GDM1 (cell line): Measurements from ENCODE around the gene PAOX.
A peak's percentile ranks its signal among the peaks of the same experiment; 100 is the strongest.
"Not testable (repeated sequence)": the region's sequence is repeated elsewhere in the genome, so short reads cannot be mapped to it uniquely, and the experiment has no call there.

Experiments
- DNase-seq: peaks from one replicate; lab custom pipeline; 2025; lab: John Stamatoyannopoulos, UW

PAOX gene

DNA sequence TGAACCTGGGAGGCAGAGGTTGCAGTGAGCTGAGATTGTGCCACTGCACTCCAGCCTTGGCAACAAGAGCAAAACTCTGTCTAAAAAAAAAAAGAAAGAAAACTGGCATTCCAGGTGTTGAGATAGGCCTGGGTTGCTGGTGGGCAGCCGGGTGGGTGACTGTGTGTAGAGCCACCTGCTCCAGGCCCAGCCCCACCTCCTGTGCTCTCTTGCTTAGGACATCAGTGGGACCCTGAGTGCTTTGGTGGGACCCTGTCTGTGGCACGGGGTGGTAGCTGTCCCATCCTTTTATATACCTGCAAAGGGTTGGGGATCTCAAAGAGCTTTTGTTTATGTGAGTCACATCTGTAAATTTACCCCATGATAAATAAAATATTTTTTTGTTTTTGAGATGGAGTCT is 6.2 kb downstream of the PAOX start:
- DNase-seq, result no peak

GRCh38 chr10:133386951-133387350 is 7.9 kb downstream of the PAOX start:
- not testable (repeated sequence) for DNase-seq

- DNase-seq, result peak; percentile 35
Measured at GRCh38 chr10:133388236-133388972, 9.3 kb downstream of the PAOX start.

DNA sequence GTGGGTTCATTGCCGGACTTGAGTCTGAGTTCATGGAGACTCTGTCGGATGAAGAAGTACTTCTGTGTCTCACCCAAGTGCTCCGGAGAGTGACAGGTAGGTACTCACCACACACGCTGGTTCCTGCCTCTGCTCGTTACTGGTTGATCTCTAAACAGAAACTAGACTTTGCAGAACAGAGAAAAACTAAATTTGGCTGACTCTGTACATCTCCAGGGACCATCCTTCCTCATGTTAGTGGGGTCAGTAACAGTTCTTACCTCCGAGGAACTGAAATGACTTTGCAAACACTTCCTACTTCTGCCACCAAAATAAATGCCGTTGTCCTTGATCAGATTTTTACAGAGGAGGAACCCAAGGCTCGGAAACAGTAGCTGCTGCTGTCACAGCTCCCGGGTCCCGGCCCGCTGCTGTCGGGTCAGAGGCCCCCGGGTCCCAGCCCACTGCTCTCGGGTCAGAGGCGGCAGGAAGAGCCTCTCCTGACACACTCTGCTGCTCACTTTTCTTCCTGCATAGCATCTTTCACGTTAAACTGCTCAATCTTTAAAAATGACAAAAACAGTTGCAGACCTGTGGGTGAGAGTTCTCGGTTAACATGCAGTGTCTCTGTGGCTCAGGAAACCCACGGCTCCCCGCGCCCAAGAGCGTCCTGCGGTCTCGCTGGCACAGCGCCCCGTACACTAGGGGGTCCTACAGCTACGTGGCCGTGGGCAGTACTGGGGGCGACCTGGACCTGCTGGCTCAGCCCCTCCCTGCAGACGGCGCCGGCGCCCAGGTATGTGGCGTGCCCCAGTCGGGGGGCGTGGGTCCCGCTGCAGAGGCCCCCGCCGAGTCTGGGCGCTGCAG is 10.1 kb downstream of the PAOX start:
- peak; percentile 42 for DNase-seq

DNA sequence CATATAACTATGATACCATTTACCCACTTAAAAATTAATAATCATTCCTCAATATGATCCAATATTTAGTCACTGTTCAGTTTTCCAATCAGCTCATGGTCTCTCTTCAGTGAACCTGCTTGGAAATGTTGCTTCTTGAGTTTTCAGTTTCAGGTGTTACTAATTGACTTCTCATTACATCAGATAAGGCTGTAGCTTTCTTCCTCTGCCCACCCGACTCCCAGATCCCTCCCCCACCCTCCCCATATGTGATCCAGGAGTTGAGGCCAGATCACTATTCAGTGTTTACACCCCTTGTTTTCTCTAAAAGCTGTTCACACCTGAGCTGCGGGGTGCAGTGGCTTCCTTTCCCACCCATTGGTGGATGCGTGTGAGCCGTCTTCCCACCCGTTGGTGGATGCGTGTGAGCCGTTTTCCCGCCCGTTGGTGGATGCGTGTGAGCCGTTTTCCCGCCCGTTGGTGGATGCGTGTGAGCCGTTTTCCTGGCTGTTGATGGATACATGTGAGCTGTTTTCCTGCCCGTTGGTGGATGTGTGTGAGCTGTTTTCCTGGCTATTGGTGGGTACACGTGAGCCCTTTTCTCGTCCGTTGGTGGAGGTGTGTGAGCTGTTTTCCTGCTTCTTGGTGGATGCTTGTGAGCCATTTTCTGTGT is 11.7 kb downstream of the PAOX start:
- DNase-seq, result no peak

- DNase-seq, result no peak
Measured at GRCh38 chr10:133391249-133391635, 12.2 kb downstream of the PAOX start.

GRCh38 chr10:133391761-133392518 is 12.9 kb downstream of the PAOX start:
- no peak for DNase-seq

GRCh38 chr10:133393401-133394063 is 14.5 kb downstream of the PAOX start:
- no peak for DNase-seq

DNA sequence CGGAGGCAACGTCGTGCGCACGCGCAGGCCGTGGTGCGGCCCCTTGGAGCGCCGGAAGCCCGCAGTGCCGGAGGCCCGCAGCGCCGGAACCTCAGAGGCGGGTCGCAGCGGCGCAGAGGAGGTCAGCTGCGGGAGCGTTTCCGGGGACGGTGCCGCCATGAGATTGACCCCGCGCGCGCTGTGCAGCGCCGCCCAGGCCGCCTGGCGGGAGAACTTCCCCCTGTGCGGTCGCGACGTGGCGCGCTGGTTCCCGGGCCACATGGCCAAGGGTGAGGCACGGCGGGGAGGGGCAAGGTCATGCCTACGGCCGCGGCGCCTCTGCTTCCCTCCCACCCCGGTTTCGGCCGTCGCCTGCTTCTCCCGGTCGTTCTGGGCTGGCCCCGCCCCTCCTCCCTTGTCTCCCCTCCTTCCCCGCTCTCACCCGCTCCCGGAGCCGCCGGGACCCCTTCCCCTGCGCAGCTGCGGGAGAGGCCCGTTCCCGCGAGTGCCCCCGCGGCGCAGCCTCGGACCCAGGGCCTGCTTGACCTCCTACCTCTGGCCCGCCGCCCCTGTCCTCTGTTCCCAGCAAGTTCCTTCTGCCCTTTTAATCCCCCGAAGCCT is 15.1 kb downstream of the PAOX start, which contains the start of gene MTG1:
MTG1 (plus strand) TSS at position 94 of the 600 bp plus-strand sequence; CDS start at position 158, 64 bp downstream.
- peak; percentile 91 for DNase-seq

DNA sequence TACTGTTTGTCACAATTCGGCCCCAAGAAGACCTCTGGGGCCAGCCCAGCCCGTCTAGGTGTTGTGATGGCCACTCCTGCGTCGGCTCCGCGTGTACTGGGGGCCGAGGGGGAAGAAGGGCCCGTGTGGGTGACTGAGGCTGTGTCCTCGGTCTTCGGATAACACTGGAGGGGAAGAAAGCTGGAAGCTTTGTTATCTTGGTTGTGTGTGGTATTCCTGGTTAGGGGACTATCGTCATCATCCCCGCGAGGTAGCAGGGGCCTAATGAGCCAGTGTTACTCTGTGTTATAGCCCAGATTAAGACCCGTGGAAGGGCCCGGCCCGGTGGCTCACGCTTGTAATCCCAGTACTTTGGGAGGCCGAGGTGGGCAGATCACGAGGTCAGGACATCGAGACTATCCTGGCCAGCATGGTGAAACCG is 15.7 kb downstream of the PAOX start:
- no peak for DNase-seq

- no peak for DNase-seq
Measured at GRCh38 chr10:133396035-133396624, 17.1 kb downstream of the PAOX start.

DNA sequence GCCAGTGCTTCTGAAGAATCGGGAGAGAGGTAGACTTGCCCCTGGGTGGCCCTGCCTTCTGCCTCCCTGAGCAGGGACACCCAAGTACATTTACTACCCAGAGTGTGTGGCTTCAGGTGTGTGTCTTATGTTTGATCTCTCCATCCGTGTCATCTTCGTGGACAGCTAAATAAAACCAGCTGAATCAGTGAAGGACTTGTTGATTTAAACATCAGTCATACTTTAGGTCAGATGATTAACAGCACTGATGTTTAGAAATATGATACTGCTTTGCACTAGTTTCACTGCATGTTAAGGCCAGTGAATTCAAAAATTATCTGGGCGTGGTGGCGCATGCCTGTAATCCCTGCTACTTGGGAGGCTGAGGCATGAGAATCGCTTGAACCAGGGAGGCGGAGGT is 18.9 kb downstream of the PAOX start:
- DNase-seq, result no peak

DNA sequence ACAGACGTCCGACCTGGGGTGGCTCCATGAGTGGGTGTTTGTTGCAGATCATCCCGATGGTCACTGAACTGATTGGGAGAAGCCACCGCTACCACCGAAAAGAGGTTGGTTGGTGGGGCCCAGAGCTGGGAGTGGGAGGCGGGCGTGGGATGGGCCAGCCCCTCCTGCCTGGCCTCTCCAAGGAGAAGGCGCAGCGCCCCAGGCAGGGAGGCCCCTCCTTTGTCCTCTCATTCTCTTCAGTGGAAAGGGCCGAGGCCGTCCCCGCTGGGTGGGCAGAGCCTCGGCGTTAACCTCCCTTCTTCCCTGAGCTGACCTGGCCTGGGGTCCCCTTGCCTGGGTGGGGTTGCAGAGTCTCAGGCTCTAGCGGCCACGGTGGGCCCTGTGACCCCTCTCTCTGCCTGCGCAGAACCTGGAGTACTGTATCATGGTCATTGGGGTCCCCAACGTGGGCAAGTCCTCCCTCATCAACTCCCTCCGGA is 20.1 kb downstream of the PAOX start:
- no peak for DNase-seq

DNA sequence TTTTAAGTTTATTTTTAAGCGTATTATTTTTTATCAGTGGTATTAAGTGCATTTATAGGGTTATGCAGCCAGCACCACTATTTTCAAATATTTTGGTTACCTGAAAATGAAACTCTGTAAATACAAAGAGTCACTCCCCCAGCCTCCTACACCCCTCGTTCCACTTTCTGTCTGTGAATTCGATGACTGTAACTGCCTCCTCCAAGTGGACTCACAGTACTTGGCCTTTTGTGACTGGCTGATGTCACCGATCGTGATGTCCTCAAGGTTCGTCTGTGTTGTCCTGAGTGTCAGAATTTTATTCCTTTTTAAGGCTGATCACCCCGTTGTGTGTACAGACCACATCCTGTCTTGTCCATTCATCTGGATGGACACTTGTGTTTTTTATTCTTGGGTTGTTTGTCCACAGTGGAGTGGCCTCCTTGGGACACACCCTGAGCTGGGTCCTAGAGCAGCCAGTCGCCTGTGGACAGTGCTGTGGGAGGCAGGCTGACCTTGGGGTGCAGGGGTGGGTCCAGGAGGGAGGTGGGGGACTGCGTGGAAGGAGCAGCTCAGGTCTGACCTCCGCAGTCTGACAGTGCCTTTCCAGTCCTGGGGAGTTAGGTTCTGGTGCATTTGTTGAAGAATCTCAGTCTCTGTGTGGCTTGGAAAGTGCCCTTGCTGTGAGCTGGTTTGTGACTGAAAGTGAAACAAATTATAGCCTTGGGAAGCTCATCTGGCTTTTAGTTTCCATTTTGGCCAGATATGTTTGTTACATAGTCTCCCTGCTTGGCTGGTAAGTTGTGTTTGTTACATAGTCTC is 21.8 kb downstream of the PAOX start:
- no peak for DNase-seq

GRCh38 chr10:133401500-133401899 is 22.4 kb downstream of the PAOX start:
- DNase-seq, result no peak

- DNase-seq, result no peak
Measured at GRCh38 chr10:133401981-133402725, 23.1 kb downstream of the PAOX start.

DNA sequence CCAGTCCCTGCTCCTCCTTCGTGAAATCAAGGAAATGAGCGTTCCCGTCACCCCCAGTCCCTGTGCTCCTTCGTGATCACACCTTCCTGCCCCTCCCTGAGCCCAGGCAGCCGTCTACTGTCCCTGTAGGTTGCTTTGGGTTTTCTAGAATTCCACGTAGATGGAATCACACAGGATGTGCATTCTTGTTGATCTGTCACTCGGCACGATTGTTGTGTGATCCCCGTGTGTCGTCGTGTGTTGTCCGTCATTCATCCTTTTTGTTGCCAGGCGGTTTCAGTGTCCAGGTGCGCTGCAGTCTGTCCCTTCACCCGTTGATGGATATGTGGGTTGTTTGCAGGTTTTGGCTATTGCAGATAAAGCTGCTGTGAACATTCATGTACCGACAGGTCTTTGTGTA is 24.3 kb downstream of the PAOX start:
- DNase-seq, result no peak

- DNase-seq, result no peak
Measured at GRCh38 chr10:133403784-133404183, 24.7 kb downstream of the PAOX start.

- DNase-seq, result no peak
Measured at GRCh38 chr10:133405272-133405671, 26.2 kb downstream of the PAOX start.
